Stimulated activated CD4-positive, alpha-beta T cell treated with anti-CD3 and anti-CD28 coated beads, Interleukin-1b, Interleukin-23, amount 100 ng/mL, for 48 hours (primary cell): ENCODE results near the gene FTO.
"Not testable (repeated sequence)": the region's sequence is repeated elsewhere in the genome, so short reads cannot be mapped to it uniquely, and the experiment has no call there.

Experiments
- DNase-seq: peaks from one replicate; pipeline ENCODE4 v3.0.0-alpha.2; 2020

Gene FTO

GRCh38 chr16:53836142-53836541, 132.2 kb downstream of the FTO start:
- DNase-seq, result no peak

GRCh38 chr16:53836680-53837079, 132.7 kb downstream of the FTO start:
- DNase-seq, result no peak

- no peak for DNase-seq
Measured at GRCh38 chr16:53837426-53837825, 133.5 kb downstream of the FTO start.

- no peak for DNase-seq
Measured at GRCh38 chr16:53839150-53839549, 135.2 kb downstream of the FTO start.

- no peak for DNase-seq
Measured at GRCh38 chr16:53840456-53840855, 136.5 kb downstream of the FTO start.

- no peak for DNase-seq
Measured at GRCh38 chr16:53841884-53842283, 137.9 kb downstream of the FTO start.

- no peak for DNase-seq
Measured at GRCh38 chr16:53843084-53843483, 139.1 kb downstream of the FTO start.

GRCh38 chr16:53844804-53845203, 140.8 kb downstream of the FTO start:
- DNase-seq, result no peak

- DNase-seq, result not testable (repeated sequence)
Measured at GRCh38 chr16:53846549-53846948, 142.6 kb downstream of the FTO start.

GRCh38 chr16:53846971-53847370, 143.0 kb downstream of the FTO start:
- no peak for DNase-seq

GRCh38 chr16:53848277-53848942, 144.5 kb downstream of the FTO start:
- no peak for DNase-seq

GRCh38 chr16:53848950-53849349, 145.0 kb downstream of the FTO start:
- no peak for DNase-seq

GRCh38 chr16:53849585-53849984, 145.6 kb downstream of the FTO start:
- no peak for DNase-seq

GRCh38 chr16:53849994-53850393, 146.0 kb downstream of the FTO start:
- DNase-seq, result no peak

- no peak for DNase-seq
Measured at GRCh38 chr16:53852678-53853077, 148.7 kb downstream of the FTO start.

- no peak for DNase-seq
Measured at GRCh38 chr16:53855056-53855455, 151.1 kb downstream of the FTO start.

- no peak for DNase-seq
Measured at GRCh38 chr16:53855511-53855910, 151.6 kb downstream of the FTO start.

GRCh38 chr16:53859995-53860540, 156.1 kb downstream of the FTO start:
- DNase-seq, result no peak

- DNase-seq, result no peak
Measured at GRCh38 chr16:53863861-53864260, 159.9 kb downstream of the FTO start.

- peak; percentile 9 for DNase-seq
Measured at GRCh38 chr16:53864819-53865493, 161.0 kb downstream of the FTO start.

- DNase-seq, result no peak
Measured at GRCh38 chr16:53865494-53865863, 161.5 kb downstream of the FTO start.

GRCh38 chr16:53866520-53866919, 162.6 kb downstream of the FTO start:
- DNase-seq, result no peak

- no peak for DNase-seq
Measured at GRCh38 chr16:53870831-53871230, 166.9 kb downstream of the FTO start.
